ENCODE results near the gene UBR1. TPM values are rescaled to one million over a fixed set of nuclear protein-coding genes. Genes with fewer than 3 reads are reported as not detected.

The UBR1 gene
- polyA plus RNA-seq, 1 donor from 2014 or later: 33.5 TPM

GRCh38 chr15:43048935-43049334 is 56.9 kb downstream of the UBR1 start:
- H3K9me2 ChIP-seq (ENCODE audit: insufficient read depth, low read length): no peaks in the 10 kb centered on the region
- H3K9me3 ChIP-seq (ENCODE audit: low read length): no peaks in the 10 kb centered on the region
- H3K4me2 ChIP-seq (ENCODE audit: low read length): no peak overlapping the region
- no peaks in the 10 kb centered on the region for H3F3A ChIP-seq (ENCODE audit: insufficient read depth, low read length, poor library complexity, severe bottlenecking)
- no peak overlapping the region for H2AFZ ChIP-seq (ENCODE audit: low read depth, low read length)
- no peaks in the 10 kb centered on the region for H3K36me3 ChIP-seq (ENCODE audit: insufficient read depth, low read length)
- TF ChIP-seq SMC3 (conservative IDR thresholded peaks at IDR 0.05; ENCODE audit: poor library complexity) (no peak), MXI1 (conservative IDR thresholded peaks at IDR 0.05; ENCODE audit: poor library complexity, severe bottlenecking) (no peak), EP300 (conservative IDR thresholded peaks at IDR 0.05; ENCODE audit: poor library complexity, severe bottlenecking) (no peak), TAF1 (IDR thresholded peaks at IDR 0.05; ENCODE audit: low read depth) (no peak), REST (IDR thresholded peaks at IDR 0.05; ENCODE audit: borderline replicate concordance) (no peak), RAD21 (conservative IDR thresholded peaks at IDR 0.05) (no peak), EZH2 (IDR thresholded peaks at IDR 0.05; ENCODE audit: borderline replicate concordance, insufficient read depth, low read length, poor library complexity, severe bottlenecking) (no peak), POLR2AphosphoS5 (IDR thresholded peaks at IDR 0.05) (no peak)
- TF ChIP-seq, protein P1, sequence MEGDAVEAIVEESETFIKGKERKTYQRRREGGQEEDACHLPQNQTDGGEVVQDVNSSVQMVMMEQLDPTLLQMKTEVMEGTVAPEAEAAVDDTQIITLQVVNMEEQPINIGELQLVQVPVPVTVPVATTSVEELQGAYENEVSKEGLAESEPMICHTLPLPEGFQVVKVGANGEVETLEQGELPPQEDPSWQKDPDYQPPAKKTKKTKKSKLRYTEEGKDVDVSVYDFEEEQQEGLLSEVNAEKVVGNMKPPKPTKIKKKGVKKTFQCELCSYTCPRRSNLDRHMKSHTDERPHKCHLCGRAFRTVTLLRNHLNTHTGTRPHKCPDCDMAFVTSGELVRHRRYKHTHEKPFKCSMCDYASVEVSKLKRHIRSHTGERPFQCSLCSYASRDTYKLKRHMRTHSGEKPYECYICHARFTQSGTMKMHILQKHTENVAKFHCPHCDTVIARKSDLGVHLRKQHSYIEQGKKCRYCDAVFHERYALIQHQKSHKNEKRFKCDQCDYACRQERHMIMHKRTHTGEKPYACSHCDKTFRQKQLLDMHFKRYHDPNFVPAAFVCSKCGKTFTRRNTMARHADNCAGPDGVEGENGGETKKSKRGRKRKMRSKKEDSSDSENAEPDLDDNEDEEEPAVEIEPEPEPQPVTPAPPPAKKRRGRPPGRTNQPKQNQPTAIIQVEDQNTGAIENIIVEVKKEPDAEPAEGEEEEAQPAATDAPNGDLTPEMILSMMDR (IDR thresholded peaks at IDR 0.05; ENCODE audit: poor library complexity, severe bottlenecking): no peak
- H3K27me3 ChIP-seq (ENCODE audit: insufficient read depth, low read depth, low read length): no peaks in the 10 kb centered on the region
- no peak overlapping the region for H3K4me3 ChIP-seq (ENCODE audit: low read length)
- no peak overlapping the region for H3K27ac ChIP-seq (ENCODE audit: low read length)
- H3K9ac ChIP-seq (ENCODE audit: low read length): no peak overlapping the region
- no peaks in the 10 kb centered on the region for H3K79me2 ChIP-seq (replicated peaks; ENCODE audit: insufficient read depth, low read length)
- no peaks in the 10 kb centered on the region for H4K20me1 ChIP-seq (ENCODE audit: insufficient read depth)

DNA sequence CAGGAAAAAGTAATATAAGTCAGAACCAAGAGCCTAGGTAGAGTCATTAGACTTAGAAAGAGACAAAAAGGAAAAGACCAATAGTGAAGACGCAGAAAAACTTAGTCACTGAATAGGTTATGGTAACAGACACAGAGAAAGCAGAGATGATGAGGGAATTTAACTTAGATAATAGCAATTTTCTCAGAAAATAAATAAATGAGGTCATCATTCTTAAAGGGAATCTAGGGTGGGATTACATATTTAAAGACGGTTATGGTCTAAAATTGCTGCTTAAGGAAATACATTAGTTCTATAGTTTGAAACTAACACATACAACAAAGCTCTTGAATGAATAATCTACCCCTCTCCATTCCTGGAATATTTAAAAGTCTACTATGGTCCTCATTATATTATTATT is 59.4 kb downstream of the UBR1 start:
- Histone ChIP-seq H3F3A (ENCODE audit: insufficient read depth, low read length, poor library complexity, severe bottlenecking) (no peaks in the 10 kb centered on the region), H3K9me3 (ENCODE audit: low read length) (no peaks in the 10 kb centered on the region), H3K27ac (ENCODE audit: low read length) (no peak overlapping the region), H3K79me2 (replicated peaks; ENCODE audit: insufficient read depth, low read length) (no peaks in the 10 kb centered on the region), H3K4me3 (ENCODE audit: low read length) (no peak overlapping the region), H3K9ac (ENCODE audit: low read length) (no peak overlapping the region), H3K4me2 (ENCODE audit: low read length) (no peak overlapping the region), H2AFZ (ENCODE audit: low read depth, low read length) (no peak overlapping the region), H3K27me3 (ENCODE audit: insufficient read depth, low read depth, low read length) (no peaks in the 10 kb centered on the region), H3K36me3 (ENCODE audit: insufficient read depth, low read length) (peaks cover 5% of the 10 kb centered on the region), H3K9me2 (ENCODE audit: insufficient read depth, low read length) (no peaks in the 10 kb centered on the region), H4K20me1 (ENCODE audit: insufficient read depth) (no peaks in the 10 kb centered on the region)
- TF ChIP-seq EZH2 (IDR thresholded peaks at IDR 0.05; ENCODE audit: borderline replicate concordance, insufficient read depth, low read length, poor library complexity, severe bottlenecking) (no peak), SMC3 (conservative IDR thresholded peaks at IDR 0.05; ENCODE audit: poor library complexity) (no peak), RAD21 (conservative IDR thresholded peaks at IDR 0.05) (no peak), MXI1 (conservative IDR thresholded peaks at IDR 0.05; ENCODE audit: poor library complexity, severe bottlenecking) (no peak), POLR2AphosphoS5 (IDR thresholded peaks at IDR 0.05) (no peak), REST (IDR thresholded peaks at IDR 0.05; ENCODE audit: borderline replicate concordance) (no peak), TAF1 (IDR thresholded peaks at IDR 0.05; ENCODE audit: low read depth) (no peak), EP300 (conservative IDR thresholded peaks at IDR 0.05; ENCODE audit: poor library complexity, severe bottlenecking) (no peak)
- TF ChIP-seq, protein P1 (IDR thresholded peaks at IDR 0.05; ENCODE audit: poor library complexity, severe bottlenecking): no peak
